Measurements from ENCODE around the gene LMX1A. TPM values are rescaled to one million over a fixed set of nuclear protein-coding genes. Genes with fewer than 3 reads are reported as not detected.

Gene LMX1A
- total and polyA plus RNA-seq, 2 experiments from 2014 or later = not detected

- TF ChIP-seq REST (IDR thresholded peaks at IDR 0.05; ENCODE audit: unreplicated experiment) (no peak), JUNB (IDR thresholded peaks at IDR 0.05; ENCODE audit: unreplicated experiment) (no peak)
- TF ChIP-seq, protein P1, sequence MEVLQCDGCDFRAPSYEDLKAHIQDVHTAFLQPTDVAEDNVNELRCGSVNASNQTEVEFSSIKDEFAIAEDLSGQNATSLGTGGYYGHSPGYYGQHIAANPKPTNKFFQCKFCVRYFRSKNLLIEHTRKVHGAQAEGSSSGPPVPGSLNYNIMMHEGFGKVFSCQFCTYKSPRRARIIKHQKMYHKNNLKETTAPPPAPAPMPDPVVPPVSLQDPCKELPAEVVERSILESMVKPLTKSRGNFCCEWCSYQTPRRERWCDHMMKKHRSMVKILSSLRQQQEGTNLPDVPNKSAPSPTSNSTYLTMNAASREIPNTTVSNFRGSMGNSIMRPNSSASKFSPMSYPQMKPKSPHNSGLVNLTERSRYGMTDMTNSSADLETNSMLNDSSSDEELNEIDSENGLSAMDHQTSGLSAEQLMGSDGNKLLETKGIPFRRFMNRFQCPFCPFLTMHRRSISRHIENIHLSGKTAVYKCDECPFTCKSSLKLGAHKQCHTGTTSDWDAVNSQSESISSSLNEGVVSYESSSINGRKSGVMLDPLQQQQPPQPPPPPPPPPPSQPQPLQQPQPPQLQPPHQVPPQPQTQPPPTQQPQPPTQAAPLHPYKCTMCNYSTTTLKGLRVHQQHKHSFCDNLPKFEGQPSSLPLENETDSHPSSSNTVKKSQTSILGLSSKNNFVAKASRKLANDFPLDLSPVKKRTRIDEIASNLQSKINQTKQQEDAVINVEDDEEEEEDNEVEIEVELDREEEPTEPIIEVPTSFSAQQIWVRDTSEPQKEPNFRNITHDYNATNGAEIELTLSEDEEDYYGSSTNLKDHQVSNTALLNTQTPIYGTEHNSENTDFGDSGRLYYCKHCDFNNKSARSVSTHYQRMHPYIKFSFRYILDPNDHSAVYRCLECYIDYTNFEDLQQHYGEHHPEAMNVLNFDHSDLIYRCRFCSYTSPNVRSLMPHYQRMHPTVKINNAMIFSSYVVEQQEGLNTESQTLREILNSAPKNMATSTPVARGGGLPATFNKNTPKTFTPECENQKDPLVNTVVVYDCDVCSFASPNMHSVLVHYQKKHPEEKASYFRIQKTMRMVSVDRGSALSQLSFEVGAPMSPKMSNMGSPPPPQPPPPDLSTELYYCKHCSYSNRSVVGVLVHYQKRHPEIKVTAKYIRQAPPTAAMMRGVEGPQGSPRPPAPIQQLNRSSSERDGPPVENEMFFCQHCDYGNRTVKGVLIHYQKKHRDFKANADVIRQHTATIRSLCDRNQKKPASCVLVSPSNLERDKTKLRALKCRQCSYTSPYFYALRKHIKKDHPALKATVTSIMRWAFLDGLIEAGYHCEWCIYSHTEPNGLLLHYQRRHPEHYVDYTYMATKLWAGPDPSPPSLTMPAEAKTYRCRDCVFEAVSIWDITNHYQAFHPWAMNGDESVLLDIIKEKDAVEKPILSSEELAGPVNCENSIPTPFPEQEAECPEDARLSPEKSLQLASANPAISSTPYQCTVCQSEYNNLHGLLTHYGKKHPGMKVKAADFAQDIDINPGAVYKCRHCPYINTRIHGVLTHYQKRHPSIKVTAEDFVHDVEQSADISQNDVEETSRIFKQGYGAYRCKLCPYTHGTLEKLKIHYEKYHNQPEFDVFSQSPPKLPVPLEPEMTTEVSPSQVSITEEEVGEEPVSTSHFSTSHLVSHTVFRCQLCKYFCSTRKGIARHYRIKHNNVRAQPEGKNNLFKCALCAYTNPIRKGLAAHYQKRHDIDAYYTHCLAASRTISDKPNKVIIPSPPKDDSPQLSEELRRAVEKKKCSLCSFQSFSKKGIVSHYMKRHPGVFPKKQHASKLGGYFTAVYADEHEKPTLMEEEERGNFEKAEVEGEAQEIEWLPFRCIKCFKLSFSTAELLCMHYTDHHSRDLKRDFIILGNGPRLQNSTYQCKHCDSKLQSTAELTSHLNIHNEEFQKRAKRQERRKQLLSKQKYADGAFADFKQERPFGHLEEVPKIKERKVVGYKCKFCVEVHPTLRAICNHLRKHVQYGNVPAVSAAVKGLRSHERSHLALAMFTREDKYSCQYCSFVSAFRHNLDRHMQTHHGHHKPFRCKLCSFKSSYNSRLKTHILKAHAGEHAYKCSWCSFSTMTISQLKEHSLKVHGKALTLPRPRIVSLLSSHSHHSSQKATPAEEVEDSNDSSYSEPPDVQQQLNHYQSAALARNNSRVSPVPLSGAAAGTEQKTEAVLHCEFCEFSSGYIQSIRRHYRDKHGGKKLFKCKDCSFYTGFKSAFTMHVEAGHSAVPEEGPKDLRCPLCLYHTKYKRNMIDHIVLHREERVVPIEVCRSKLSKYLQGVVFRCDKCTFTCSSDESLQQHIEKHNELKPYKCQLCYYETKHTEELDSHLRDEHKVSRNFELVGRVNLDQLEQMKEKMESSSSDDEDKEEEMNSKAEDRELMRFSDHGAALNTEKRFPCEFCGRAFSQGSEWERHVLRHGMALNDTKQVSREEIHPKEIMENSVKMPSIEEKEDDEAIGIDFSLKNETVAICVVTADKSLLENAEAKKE (CRISPR knock-in tag; IDR thresholded peaks at IDR 0.05) = no peak
- TF ChIP-seq, protein P2, sequence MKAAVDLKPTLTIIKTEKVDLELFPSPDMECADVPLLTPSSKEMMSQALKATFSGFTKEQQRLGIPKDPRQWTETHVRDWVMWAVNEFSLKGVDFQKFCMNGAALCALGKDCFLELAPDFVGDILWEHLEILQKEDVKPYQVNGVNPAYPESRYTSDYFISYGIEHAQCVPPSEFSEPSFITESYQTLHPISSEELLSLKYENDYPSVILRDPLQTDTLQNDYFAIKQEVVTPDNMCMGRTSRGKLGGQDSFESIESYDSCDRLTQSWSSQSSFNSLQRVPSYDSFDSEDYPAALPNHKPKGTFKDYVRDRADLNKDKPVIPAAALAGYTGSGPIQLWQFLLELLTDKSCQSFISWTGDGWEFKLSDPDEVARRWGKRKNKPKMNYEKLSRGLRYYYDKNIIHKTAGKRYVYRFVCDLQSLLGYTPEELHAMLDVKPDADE (IDR thresholded peaks at IDR 0.05) = no peak
Measured at GRCh38 chr1:165182975-165183374, 173.5 kb downstream of the LMX1A start (continued).

- H2AFZ ChIP-seq = no peak overlapping the region
- no peak overlapping the region for H3K4me3 ChIP-seq
- H3K36me3 ChIP-seq (ENCODE audit: insufficient read depth) = no peaks in the 10 kb centered on the region
- no peaks in the 10 kb centered on the region for H3K27me3 ChIP-seq (ENCODE audit: insufficient read depth)
- Mint-ChIP-seq H3K27me3 (ENCODE audit: insufficient read depth, low read depth, poor library complexity) (peaks cover 7% of the 10 kb centered on the region), H3K27ac (no peak overlapping the region), H3K4me1 (peaks cover 3% of the 10 kb centered on the region), H3K4me3 (no peak overlapping the region), H3K36me3 (ENCODE audit: low read depth) (peaks cover 13% of the 10 kb centered on the region), H3K9me3 (peaks cover 31% of the 10 kb centered on the region)
- no peaks in the 10 kb centered on the region for H3K4me1 ChIP-seq (ENCODE audit: insufficient read depth)
- H3K9me2 ChIP-seq (ENCODE audit: insufficient read depth) = peaks cover 4% of the 10 kb centered on the region; the same call in 1 of the 2 replicates
- no peak overlapping the region for H3K27ac ChIP-seq (ENCODE audit: low read depth)
- TF ChIP-seq EZH2phosphoT487 (IDR thresholded peaks at IDR 0.05; ENCODE audit: unreplicated experiment) = no peak
- ATAC-seq (no peak), DNase-seq (ENCODE audit: low spot score) (no peak)
- no peaks in the 10 kb centered on the region for H3K79me2 ChIP-seq (replicated peaks; ENCODE audit: insufficient read depth)
- no peaks in the 10 kb centered on the region for H4K20me1 ChIP-seq (replicated peaks; ENCODE audit: insufficient read depth)
- no peaks in the 10 kb centered on the region for H3F3A ChIP-seq (replicated peaks; ENCODE audit: low read depth)
- no peak overlapping the region for H3K4me2 ChIP-seq
Measured at GRCh38 chr1:165179306-165179705, 177.2 kb downstream of the LMX1A start.

Measured in GM23338 (cell line).